Fibroblast of lung (primary cell): ENCODE results near the gene OR52M1. TPM values are rescaled to one million over a fixed set of nuclear protein-coding genes. Genes with fewer than 3 reads are reported as not detected.
A peak's percentile ranks its signal among the peaks of the same experiment; 100 is the strongest.

ENCODE experiments used
- DNase-seq, 2 donors: peaks; one replicate each; pipeline versions ENCODE4 v3.0.0 to v3.0.0-alpha.2; 2010; ENCODE audit warnings: low read depth in 2 of 2
- H2AFZ ChIP-seq: 2 replicates; pipeline ENCODE4 v1.5.1; 2012; ENCODE audit warnings: low read length, control low read depth, inconsistent platforms
- H3K27ac ChIP-seq: 2 replicates; pipeline ENCODE4 v1.5.1; 2011; ENCODE audit warnings: low read length, control low read depth; ENCODE audit not compliant: insufficient read depth
- H3K27me3 ChIP-seq: 2 replicates; pipeline ENCODE4 v1.5.1; 2011; ENCODE audit warnings: mild to moderate bottlenecking, low read length; ENCODE audit not compliant: control insufficient read depth, insufficient read depth
- H3K36me3 ChIP-seq: 2 replicates; pipeline ENCODE4 v1.5.1; 2011; ENCODE audit warnings: low read length; ENCODE audit not compliant: control insufficient read depth, insufficient read depth
- H3K4me1 ChIP-seq: 2 replicates; pipeline ENCODE4 v1.5.1; 2011; ENCODE audit warnings: low read length; ENCODE audit not compliant: control insufficient read depth, insufficient read depth; ENCODE audit errors: extremely low read depth
- H3K4me2 ChIP-seq: 2 replicates; pipeline ENCODE4 v1.5.1; 2011; ENCODE audit warnings: low read length, control low read depth; ENCODE audit not compliant: insufficient read depth; ENCODE audit errors: extremely low read depth
- H3K4me3 ChIP-seq, 4 experiments: fragments of 200-600 bp in 1 of 4; sonication (generic) in 1 of 4; replicated peaks in 1 of 4; 2 replicates each; pipeline ENCODE4 v1.5.1; 2011 to 2016; ENCODE audit warnings: low read length in 4 of 4, low read depth in 3 of 4, mild to moderate bottlenecking in 3 of 4, control low read depth in 2 of 4, inconsistent platforms in 1 of 4, mixed read lengths in 1 of 4; ENCODE audit not compliant: insufficient read depth in 1 of 4; ENCODE audit errors: control extremely low read depth in 1 of 4
- H3K79me2 ChIP-seq: 2 replicates; pipeline ENCODE4 v1.5.1; 2012; ENCODE audit warnings: mild to moderate bottlenecking, low read length, inconsistent platforms; ENCODE audit not compliant: control insufficient read depth, insufficient read depth
- H3K9ac ChIP-seq: 2 replicates; pipeline ENCODE4 v1.5.1; 2011; ENCODE audit warnings: mild to moderate bottlenecking, low read length, control low read depth; ENCODE audit not compliant: insufficient read depth
- H3K9me3 ChIP-seq: 2 replicates; pipeline ENCODE4 v1.5.1; 2012; ENCODE audit warnings: low read depth, low read length; ENCODE audit not compliant: control insufficient read depth, insufficient read depth
- H4K20me1 ChIP-seq: 2 replicates; pipeline ENCODE4 v1.5.1; 2011; ENCODE audit warnings: low read length; ENCODE audit not compliant: control insufficient read depth, insufficient read depth; ENCODE audit errors: extremely low read depth
- CTCF ChIP-seq, 2 donors: IDR thresholded peaks in 1 of 2; conservative IDR thresholded peaks in 1 of 2; 1 replicate in 1 of 2; 2 replicates in 1 of 2; pipeline ENCODE4 v1.5.1; 2011 to 2012; ENCODE audit warnings: low read length in 2 of 2, control low read depth in 1 of 2, inconsistent platforms in 1 of 2, low read depth in 1 of 2, mild to moderate bottlenecking in 1 of 2
- EZH2 ChIP-seq: IDR thresholded peaks from 2 replicates; pipeline ENCODE4 v1.5.1; 2012; ENCODE audit warnings: low read length, control low read depth, mild to moderate bottlenecking; ENCODE audit errors: missing control alignments
- polyA plus RNA-seq, 2 donors: library from polyadenylated mRNA; depleted of rRNA in 1 of 2; stranded (reverse) in 1 of 2; unstranded in 1 of 2; fragments of >200 nt; gene quantifications; 2 replicates each; pipeline ENCODE4 v1.2.1, GENCODE V29; 2011 to 2012; ENCODE audit warnings: missing spikeins in 1 of 2
- total RNA-seq: library from RNA; depleted of rRNA; stranded (reverse); fragments of >200 nt; gene quantifications from 2 replicates; pipeline ENCODE4 v1.2.1, GENCODE V29; 2014

The OR52M1 gene
- total and polyA plus RNA-seq, 2 donors (not counting 1 experiment from before 2014, with no cell fraction given): not detected

GRCh38 chr11:4546878-4547277, 1.9 kb downstream of the OR52M1 start:
- H3K27me3 ChIP-seq: no peaks in the 10 kb centered on the region
- no peak overlapping the region for H3K9ac ChIP-seq
- H3K79me2 ChIP-seq: no peaks in the 10 kb centered on the region
- H3K4me1 ChIP-seq: no peaks in the 10 kb centered on the region
- no peaks in the 10 kb centered on the region for H4K20me1 ChIP-seq
- no peak for TF ChIP-seq EZH2
- no peak for TF ChIP-seq CTCF (conservative IDR thresholded peaks at IDR 0.05 in 1 of 2, IDR thresholded peaks at IDR 0.05 in 1 of 2; ENCODE audit: low read depth in 1 of 2, low read length in 2 of 2)
- H3K4me2 ChIP-seq: no peak overlapping the region
- H2AFZ ChIP-seq: no peak overlapping the region
- no peak overlapping the region for H3K27ac ChIP-seq
- H3K9me3 ChIP-seq: no peaks in the 10 kb centered on the region
- H3K36me3 ChIP-seq: no peaks in the 10 kb centered on the region
- DNase-seq: no peak
- no peak overlapping the region for H3K4me3 ChIP-seq

GRCh38 chr11:4547416-4547815, 2.4 kb downstream of the OR52M1 start:
- no peak overlapping the region for H3K4me3 ChIP-seq
- H3K36me3 ChIP-seq: no peaks in the 10 kb centered on the region
- no peak overlapping the region for H3K9ac ChIP-seq
- H4K20me1 ChIP-seq: no peaks in the 10 kb centered on the region
- H2AFZ ChIP-seq: no peak overlapping the region
- no peaks in the 10 kb centered on the region for H3K27me3 ChIP-seq
- H3K27ac ChIP-seq: no peak overlapping the region
- H3K9me3 ChIP-seq: no peaks in the 10 kb centered on the region
- no peaks in the 10 kb centered on the region for H3K4me1 ChIP-seq
- no peak for DNase-seq
- no peak for TF ChIP-seq CTCF (conservative IDR thresholded peaks at IDR 0.05 in 1 of 2, IDR thresholded peaks at IDR 0.05 in 1 of 2; ENCODE audit: low read depth in 1 of 2, low read length in 2 of 2)
- no peak overlapping the region for H3K4me2 ChIP-seq
- no peaks in the 10 kb centered on the region for H3K79me2 ChIP-seq

- H2AFZ ChIP-seq: no peak overlapping the region
- H3K4me1 ChIP-seq: no peaks in the 10 kb centered on the region
- H3K9ac ChIP-seq: no peak overlapping the region
- no peaks in the 10 kb centered on the region for H3K9me3 ChIP-seq
- no peak for DNase-seq
- H3K27ac ChIP-seq: no peak overlapping the region
- H3K4me2 ChIP-seq: no peak overlapping the region
- H3K27me3 ChIP-seq: no peaks in the 10 kb centered on the region
- H4K20me1 ChIP-seq: no peaks in the 10 kb centered on the region
- H3K36me3 ChIP-seq: no peaks in the 10 kb centered on the region
- no peak for TF ChIP-seq EZH2
- TF ChIP-seq CTCF (conservative IDR thresholded peaks at IDR 0.05 in 1 of 2, IDR thresholded peaks at IDR 0.05 in 1 of 2; ENCODE audit: low read depth in 1 of 2, low read length in 2 of 2): peak; percentile 14 to 43
- no peaks in the 10 kb centered on the region for H3K79me2 ChIP-seq
- H3K4me3 ChIP-seq: no peak overlapping the region
These were observed 6.5 kb downstream of the OR52M1 start for GRCh38 chr11:4551346-4551979.
